AG09319 (cell line): ENCODE measurements around the gene HBA2.

Experiments
- DNase-seq: peaks from one replicate; pipeline ENCODE4 v3.0.0-alpha.2; 2010; ENCODE audit warnings: low read depth; ENCODE audit errors: extremely low read depth
- TF ChIP-seq, protein P1 (sequence below): IDR thresholded peaks from 2 replicates; pipeline ENCODE4 v1.5.1; 2011; ENCODE audit warnings: low read depth, mild to moderate bottlenecking, inconsistent platforms, low read length, moderate library complexity

The HBA2 gene

DNA sequence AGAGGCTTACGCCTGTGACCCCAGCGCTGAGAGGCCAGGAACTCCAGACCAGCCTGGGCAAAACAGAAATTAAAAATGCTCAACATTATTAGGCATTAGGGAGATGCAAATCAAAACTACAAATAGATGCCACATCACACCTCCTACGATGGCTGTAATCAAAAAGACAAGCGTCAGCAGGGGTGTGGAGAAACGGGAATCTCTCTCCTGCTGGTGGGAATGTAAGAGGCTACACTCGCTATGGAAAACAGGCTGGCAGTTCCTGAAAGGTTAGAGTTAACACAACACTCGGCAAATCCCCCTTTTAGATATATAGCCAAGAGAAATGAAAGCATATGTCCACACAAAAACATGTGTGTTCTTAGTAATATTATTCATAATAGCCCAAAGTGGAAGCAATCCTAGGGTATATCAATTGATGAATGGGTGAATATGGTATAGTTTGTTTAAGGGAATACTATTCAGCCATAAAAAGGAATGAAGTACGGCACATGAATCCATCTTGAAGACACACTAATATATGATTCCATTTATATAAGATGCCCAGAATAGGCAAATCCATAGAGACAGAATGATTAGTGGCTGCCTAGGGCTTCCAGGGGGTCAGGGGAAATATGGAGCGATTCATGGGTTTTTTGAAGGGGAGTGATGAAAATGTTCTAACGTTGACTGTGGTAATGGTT lies 32.4 kb upstream of the HBA2 start:
- TF ChIP-seq, protein P1, sequence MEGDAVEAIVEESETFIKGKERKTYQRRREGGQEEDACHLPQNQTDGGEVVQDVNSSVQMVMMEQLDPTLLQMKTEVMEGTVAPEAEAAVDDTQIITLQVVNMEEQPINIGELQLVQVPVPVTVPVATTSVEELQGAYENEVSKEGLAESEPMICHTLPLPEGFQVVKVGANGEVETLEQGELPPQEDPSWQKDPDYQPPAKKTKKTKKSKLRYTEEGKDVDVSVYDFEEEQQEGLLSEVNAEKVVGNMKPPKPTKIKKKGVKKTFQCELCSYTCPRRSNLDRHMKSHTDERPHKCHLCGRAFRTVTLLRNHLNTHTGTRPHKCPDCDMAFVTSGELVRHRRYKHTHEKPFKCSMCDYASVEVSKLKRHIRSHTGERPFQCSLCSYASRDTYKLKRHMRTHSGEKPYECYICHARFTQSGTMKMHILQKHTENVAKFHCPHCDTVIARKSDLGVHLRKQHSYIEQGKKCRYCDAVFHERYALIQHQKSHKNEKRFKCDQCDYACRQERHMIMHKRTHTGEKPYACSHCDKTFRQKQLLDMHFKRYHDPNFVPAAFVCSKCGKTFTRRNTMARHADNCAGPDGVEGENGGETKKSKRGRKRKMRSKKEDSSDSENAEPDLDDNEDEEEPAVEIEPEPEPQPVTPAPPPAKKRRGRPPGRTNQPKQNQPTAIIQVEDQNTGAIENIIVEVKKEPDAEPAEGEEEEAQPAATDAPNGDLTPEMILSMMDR, result no peak
- no peak for DNase-seq

DNA sequence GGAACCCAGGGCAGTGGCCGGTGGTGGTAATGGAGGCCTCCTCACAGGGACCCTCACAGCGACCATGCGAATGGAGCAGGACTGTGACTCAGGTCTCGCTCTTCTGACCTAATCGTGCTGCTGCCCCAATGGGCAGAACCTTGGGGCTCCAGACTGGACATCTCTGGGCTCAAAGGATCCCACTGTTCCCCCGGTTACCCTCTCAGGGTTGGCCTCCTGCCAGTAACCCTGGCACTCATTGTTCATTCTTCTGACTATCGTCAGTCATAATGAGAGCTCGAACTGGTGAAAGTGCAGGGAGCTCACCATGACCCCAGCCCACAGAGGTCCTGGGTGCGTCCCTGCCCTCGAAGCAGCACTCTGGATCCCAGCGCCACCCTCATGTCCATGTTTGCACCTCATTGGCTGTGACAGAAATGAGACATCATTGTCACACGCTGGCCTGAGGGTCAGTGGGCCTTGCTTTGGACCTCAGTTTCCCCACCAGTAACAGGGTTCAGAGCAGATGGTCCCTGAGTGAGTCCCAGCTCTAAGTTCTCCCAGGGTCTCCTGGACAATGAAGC lies 30.2 kb upstream of the HBA2 start:
- TF ChIP-seq, protein P1, result no peak
- DNase-seq, result no peak

DNA sequence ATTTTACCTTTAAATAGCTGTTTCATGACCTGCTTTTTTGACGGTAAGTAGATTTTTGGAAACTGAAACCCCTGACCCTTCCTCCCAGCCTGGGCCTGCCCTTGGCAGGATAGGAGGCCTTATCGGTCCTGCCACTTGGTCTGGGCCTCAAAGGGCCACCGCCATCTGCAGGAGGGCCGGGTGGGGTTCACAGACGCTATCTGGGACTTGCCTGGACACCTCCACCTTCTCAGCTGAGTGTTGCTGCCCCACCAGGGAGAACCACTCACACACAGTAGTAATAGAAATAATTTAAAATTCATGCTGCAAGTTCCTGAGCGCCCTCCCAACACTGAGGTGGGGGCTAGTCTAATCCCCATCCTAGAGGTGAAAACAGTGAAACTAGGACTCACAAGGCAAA lies 29.6 kb upstream of the HBA2 start:
- TF ChIP-seq, protein P1, result no peak
- no peak for DNase-seq

DNA sequence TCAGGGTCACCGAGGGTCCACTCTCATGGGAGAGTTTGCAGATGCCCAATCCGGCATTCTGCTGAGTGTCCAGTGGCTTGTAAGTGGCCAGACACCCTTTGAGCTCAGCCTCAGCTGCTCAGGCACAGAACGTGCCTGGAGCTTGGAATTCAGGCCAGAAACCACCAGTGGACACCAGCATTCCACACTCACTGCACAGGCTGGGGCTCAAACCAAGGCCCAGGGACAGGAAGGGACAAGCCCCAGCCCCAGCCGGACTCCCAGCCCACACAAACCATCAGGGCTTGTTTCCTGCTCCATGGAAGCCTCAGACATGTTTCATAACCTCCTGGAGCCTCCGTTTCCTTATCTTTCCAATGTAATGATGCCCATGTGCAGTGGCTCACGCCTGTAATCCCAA lies 29.2 kb upstream of the HBA2 start:
- DNase-seq, result no peak
- TF ChIP-seq, protein P1, result no peak

DNA sequence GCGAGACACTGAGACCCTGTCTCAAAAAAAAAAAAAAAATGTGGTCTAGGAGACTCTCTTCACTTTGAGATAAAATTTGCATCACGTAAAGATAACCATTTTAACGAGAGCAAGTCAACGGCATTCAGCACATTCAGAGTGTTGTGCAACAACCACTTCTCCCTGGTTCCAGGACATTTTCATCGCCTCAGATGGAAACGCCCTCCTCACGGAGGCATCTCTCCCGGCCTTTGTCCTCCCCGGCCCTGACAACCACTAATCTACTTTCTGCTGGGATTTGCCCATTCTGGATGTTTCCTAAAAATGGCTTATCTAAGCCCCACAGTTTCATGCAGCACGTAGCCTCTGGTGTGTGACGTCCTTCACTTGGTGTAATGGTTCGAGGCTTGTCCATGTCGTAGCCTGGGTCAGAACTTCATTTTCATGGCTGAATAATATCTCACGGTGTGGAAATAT lies 27.9 kb upstream of the HBA2 start:
- no peak for DNase-seq
- TF ChIP-seq, protein P1, result no peak

DNA sequence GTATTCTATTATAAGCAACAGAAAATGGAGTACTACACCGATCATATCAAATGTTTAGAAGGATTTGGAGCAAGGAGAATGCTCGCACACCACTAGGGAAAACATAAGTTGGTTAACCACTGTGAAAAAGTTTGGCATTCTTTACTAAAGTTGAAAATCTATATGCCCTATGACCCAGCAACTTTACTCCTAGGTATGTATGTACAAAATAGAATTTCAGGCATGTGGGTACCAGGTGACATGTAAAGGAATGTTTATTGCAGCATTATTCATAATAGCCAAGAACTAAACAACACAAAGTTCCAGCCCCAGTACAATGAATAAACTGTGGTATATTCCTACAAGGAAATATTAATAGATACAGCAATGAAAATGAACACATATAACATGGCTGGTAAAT lies 26.0 kb upstream of the HBA2 start:
- TF ChIP-seq, protein P1, result no peak
- DNase-seq, result no peak

DNA sequence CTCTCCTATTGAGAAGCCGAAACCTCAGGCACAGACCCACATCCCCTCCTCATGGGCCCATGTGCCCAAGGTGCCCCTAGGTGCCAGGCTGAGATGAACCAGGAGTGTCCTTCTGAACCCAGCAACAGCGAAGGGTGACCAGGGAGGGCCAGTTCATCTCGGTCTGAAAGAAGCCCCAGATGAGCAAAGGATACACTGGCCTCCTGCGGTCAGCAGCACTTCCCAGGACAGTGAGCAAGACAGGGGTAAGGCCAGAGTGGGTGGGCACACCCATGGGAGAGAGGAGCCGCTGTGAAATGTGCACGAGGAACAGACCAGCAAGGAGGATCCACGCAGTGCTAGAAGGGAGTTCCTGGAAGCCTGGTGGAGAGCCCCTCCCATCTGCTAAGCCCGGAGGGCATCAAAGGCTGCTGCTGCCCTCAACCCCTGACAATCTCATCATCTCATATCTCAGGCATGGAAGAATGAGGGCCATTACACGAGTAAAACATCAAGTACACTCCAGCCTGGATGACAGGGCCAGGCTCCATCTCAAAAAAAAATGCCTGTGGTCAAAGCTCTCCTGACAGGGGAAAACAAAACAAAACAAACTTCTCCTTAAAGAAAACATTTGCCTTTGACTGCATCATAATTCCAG lies 23.5 kb upstream of the HBA2 start:
- DNase-seq, result no peak
- TF ChIP-seq, protein P1, result no peak
